Esophagus squamous epithelium (tissue), 4 donors: ENCODE data around the gene KERA.

ENCODE experiments used
- POLR2A ChIP-seq, 4 donors: fragments of 450-650 bp; IDR thresholded peaks; one replicate each; pipeline ENCODE4 v1.6.1; 2017; ENCODE audit warnings: antibody characterized with exemption in 4 of 4, mild to moderate bottlenecking in 4 of 4, moderate library complexity in 3 of 4
- TF ChIP-seq, protein P1 (sequence below), 6 experiments: fragments of 450-650 bp in 4 of 6; fragments of 200-600 bp in 2 of 6; sonication (generic) in 2 of 6; IDR thresholded peaks; one replicate each; pipeline ENCODE4 v1.5.1; 2016 to 2019; ENCODE audit warnings: antibody characterized with exemption in 6 of 6, mild to moderate bottlenecking in 4 of 6, moderate library complexity in 4 of 6

DNA sequence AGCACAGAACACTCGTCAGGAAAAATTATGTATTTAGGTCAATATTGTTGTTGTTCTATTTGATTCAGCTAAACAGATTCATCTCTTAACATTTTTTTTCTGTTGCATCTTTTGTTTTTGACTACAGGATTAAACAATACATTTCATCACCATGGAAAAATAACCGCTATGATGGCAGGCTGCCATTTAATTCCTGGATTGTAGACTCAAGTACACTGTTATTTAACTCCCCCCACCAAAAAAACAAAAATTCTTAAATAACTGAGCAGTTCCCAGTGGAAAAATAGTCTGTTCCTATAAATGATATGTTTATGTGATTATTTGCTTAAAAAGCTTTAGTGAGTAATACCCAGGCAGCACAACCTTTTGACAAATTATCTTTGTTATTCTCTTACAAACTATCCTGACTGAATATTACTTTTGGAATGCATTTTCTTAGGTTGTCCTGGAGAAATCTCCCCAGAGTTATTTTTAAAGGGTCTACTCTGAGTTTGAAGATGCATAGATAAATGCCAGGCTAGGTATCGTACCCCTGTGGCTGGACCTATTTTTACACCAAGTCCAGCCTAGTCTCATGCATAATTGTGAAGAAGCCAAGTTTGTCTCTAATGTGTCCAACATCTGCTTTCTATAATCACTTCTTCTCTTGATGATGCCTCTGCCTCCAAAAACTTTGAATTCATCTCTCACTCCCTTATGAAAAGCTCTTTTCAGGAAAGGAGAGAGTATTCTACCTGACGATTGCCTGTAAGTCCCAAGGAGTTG is 3.7 kb downstream of the KERA start:
- TF ChIP-seq, protein P1, sequence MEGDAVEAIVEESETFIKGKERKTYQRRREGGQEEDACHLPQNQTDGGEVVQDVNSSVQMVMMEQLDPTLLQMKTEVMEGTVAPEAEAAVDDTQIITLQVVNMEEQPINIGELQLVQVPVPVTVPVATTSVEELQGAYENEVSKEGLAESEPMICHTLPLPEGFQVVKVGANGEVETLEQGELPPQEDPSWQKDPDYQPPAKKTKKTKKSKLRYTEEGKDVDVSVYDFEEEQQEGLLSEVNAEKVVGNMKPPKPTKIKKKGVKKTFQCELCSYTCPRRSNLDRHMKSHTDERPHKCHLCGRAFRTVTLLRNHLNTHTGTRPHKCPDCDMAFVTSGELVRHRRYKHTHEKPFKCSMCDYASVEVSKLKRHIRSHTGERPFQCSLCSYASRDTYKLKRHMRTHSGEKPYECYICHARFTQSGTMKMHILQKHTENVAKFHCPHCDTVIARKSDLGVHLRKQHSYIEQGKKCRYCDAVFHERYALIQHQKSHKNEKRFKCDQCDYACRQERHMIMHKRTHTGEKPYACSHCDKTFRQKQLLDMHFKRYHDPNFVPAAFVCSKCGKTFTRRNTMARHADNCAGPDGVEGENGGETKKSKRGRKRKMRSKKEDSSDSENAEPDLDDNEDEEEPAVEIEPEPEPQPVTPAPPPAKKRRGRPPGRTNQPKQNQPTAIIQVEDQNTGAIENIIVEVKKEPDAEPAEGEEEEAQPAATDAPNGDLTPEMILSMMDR (IDR thresholded peaks at IDR 0.05): no peak
- no peak for TF ChIP-seq POLR2A (IDR thresholded peaks at IDR 0.05)
